ENCODE results near the gene ADH5. TPM values are rescaled to one million over a fixed set of nuclear protein-coding genes. Genes with fewer than 3 reads are reported as not detected.
"Not testable (repeated sequence)": the region's sequence is repeated elsewhere in the genome, so short reads cannot be mapped to it uniquely, and the experiment has no call there.

ADH5 gene
- 131 and 166 TPM in 2 replicates for total RNA-seq (2012; rRNA removed)

- peaks cover 20% of the 10 kb centered on the region for H3K36me3 ChIP-seq (ENCODE audit: insufficient read depth, low read length)
- H3K27me3 ChIP-seq (ENCODE audit: control insufficient read depth, insufficient read depth, low read length), result no peaks in the 10 kb centered on the region
- H3K9me3 ChIP-seq (replicated peaks; ENCODE audit: low read length), result no peaks in the 10 kb centered on the region
- H3K4me2 ChIP-seq (ENCODE audit: low read length), result peak within 1 kb of the TSS; percentile 87
- H3K4me1 ChIP-seq (ENCODE audit: control insufficient read depth, insufficient read depth, low read length), result peaks cover 14% of the 10 kb centered on the region
- peak within 1 kb of the TSS; percentile 95 for H3K4me3 ChIP-seq (ENCODE audit: low read length)
- peak within 1 kb of the TSS; percentile 93 for H3K9ac ChIP-seq (ENCODE audit: low read depth, low read length)
Measured at GRCh38 chr4:99088481-99089365, at the start of gene ADH5. Gene ADH5 (minus strand): TSS chr4:99088788. CDS start chr4:99088700, 88 bp downstream.

GRCh38 chr4:99136329-99136728 is 47.7 kb upstream of the ADH5 start:
- Histone ChIP-seq H3K9me3 (replicated peaks; ENCODE audit: low read length) (no peaks in the 10 kb centered on the region), H3K9ac (ENCODE audit: low read depth, low read length) (no peak overlapping the region), H3K27me3 (ENCODE audit: control insufficient read depth, insufficient read depth, low read length) (no peaks in the 10 kb centered on the region), H3K4me2 (ENCODE audit: low read length) (no peak overlapping the region), H3K4me1 (ENCODE audit: control insufficient read depth, insufficient read depth, low read length) (no peaks in the 10 kb centered on the region), H3K36me3 (ENCODE audit: insufficient read depth, low read length) (no peaks in the 10 kb centered on the region), H3K4me3 (ENCODE audit: low read length) (no peak overlapping the region)

DNA sequence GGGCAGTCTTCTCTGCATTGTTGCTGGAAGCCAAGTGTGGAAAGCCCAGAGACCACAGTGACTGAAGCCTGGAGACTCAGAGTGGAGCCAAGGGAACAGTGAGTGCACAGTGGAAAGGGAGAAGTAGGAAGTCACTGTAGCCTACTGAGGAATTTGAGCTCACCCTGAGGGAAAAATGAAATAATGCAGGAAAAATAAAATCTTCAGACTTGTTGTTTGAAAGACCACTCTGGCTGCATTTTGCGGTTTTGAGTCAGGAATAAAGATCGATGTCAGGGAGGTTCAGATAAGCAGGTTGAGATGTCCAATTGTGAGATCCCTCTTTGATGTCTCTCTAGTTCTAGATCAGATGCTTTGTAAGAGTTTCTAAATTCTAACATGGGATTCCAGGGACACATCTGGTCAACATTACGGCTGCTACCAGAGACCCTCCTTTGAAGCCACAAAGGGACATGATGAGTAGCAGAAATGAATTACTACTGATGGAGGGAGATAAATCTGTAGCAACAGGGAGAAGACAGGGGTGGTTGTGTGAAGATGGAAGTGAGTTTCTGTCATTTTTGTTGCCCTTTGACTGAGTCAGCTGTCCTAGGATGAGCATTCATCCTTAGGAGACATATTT is 47.1 kb upstream of the ADH5 start:
- H3K4me1 ChIP-seq (ENCODE audit: control insufficient read depth, insufficient read depth, low read length), result no peaks in the 10 kb centered on the region

DNA sequence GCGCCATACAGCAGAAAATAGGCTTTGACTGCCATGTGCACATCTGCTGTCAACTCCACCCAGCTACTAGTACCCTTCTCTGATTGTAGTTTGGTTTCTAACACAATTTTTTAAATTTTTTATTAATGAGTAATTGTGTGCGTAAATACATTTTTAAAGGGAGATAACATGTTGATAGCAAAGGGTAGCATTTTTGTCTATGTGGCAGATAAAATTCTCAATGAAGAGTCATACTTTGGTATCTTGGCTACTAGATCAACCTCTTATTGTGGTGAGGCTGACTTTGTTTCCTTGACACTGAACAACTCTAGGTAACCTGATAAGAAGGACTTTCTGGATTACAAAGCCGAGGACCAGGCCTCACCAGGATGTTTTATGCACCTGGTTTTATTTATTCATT is 46.0 kb upstream of the ADH5 start:
- no peak overlapping the region for H3K4me2 ChIP-seq (ENCODE audit: low read length)
- H3K9me3 ChIP-seq (replicated peaks; ENCODE audit: low read length), result no peaks in the 10 kb centered on the region
- H3K36me3 ChIP-seq (ENCODE audit: insufficient read depth, low read length), result no peaks in the 10 kb centered on the region
- H3K4me3 ChIP-seq (ENCODE audit: low read length), result no peak overlapping the region
- H3K4me1 ChIP-seq (ENCODE audit: control insufficient read depth, insufficient read depth, low read length), result no peaks in the 10 kb centered on the region
- H3K9ac ChIP-seq (ENCODE audit: low read depth, low read length), result no peak overlapping the region
- no peaks in the 10 kb centered on the region for H3K27me3 ChIP-seq (ENCODE audit: control insufficient read depth, insufficient read depth, low read length)

More for the DNA sequence above, 47.1 kb upstream of the ADH5 start:
- Histone ChIP-seq H3K27me3 (ENCODE audit: control insufficient read depth, insufficient read depth, low read length) (no peaks in the 10 kb centered on the region), H3K36me3 (ENCODE audit: insufficient read depth, low read length) (no peaks in the 10 kb centered on the region), H3K9ac (ENCODE audit: low read depth, low read length) (no peak overlapping the region), H3K9me3 (replicated peaks; ENCODE audit: low read length) (no peaks in the 10 kb centered on the region), H3K4me2 (ENCODE audit: low read length) (no peak overlapping the region), H3K4me3 (ENCODE audit: low read length) (no peak overlapping the region)

DNA sequence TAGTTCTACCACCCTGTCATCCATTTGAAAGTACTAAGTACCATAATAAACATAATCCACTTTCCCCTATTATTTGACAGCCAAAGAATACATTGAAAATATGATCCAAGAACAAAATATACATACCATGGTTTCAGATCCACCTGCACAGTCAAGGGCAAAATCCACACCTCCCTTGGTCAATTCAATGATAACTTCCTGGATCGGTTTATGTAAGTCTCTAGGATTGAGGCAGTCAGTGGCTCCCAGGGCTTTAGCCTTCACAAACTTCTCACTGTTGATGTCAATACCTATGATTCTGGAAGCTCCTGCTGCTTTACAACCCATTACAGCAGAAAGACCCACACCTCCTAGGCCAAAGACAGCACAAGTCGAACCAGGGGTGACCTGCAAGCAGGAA is 42.8 kb upstream of the ADH5 start:
- Histone ChIP-seq H3K4me1 (ENCODE audit: control insufficient read depth, insufficient read depth, low read length) (no peaks in the 10 kb centered on the region), H3K36me3 (ENCODE audit: insufficient read depth, low read length) (no peaks in the 10 kb centered on the region), H3K27me3 (ENCODE audit: control insufficient read depth, insufficient read depth, low read length) (no peaks in the 10 kb centered on the region), H3K9me3 (replicated peaks; ENCODE audit: low read length) (no peaks in the 10 kb centered on the region), H3K9ac (ENCODE audit: low read depth, low read length) (no peak overlapping the region), H3K4me2 (ENCODE audit: low read length) (no peak overlapping the region), H3K4me3 (ENCODE audit: low read length) (no peak overlapping the region)

DNA sequence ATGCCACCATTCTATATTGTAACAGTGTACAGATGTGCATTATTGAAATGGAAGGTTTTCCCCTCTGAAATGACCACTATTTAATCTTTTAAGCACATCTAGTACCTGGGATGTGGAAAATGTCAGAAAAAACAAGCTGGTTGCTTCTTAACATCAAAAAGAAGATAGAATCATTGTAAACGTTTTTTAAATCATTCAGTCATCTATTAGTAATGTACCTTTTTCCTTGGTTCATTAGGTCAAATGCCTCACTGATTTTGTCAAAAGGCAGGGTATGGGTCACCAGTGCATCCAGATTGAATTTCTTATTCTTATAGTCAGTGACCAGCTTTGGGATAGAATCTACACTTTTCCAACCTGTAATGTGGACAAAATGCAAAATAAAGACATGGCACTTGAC is 37.8 kb upstream of the ADH5 start:
- no peaks in the 10 kb centered on the region for H3K4me1 ChIP-seq (ENCODE audit: control insufficient read depth, insufficient read depth, low read length)
- no peak overlapping the region for H3K4me2 ChIP-seq (ENCODE audit: low read length)
- H3K9me3 ChIP-seq (replicated peaks; ENCODE audit: low read length), result no peaks in the 10 kb centered on the region
- H3K36me3 ChIP-seq (ENCODE audit: insufficient read depth, low read length), result no peaks in the 10 kb centered on the region
- H3K4me3 ChIP-seq (ENCODE audit: low read length), result no peak overlapping the region
- no peaks in the 10 kb centered on the region for H3K27me3 ChIP-seq (ENCODE audit: control insufficient read depth, insufficient read depth, low read length)
- no peak overlapping the region for H3K9ac ChIP-seq (ENCODE audit: low read depth, low read length)

- no peak overlapping the region for H3K9ac ChIP-seq (ENCODE audit: low read depth, low read length)
- no peak overlapping the region for H3K4me2 ChIP-seq (ENCODE audit: low read length)
- no peaks in the 10 kb centered on the region for H3K9me3 ChIP-seq (replicated peaks; ENCODE audit: low read length)
- no peaks in the 10 kb centered on the region for H3K36me3 ChIP-seq (ENCODE audit: insufficient read depth, low read length)
- H3K4me3 ChIP-seq (ENCODE audit: low read length), result no peak overlapping the region
- no peaks in the 10 kb centered on the region for H3K27me3 ChIP-seq (ENCODE audit: control insufficient read depth, insufficient read depth, low read length)
- no peaks in the 10 kb centered on the region for H3K4me1 ChIP-seq (ENCODE audit: control insufficient read depth, insufficient read depth, low read length)
Measured at GRCh38 chr4:99121008-99121407, 32.4 kb upstream of the ADH5 start.

DNA sequence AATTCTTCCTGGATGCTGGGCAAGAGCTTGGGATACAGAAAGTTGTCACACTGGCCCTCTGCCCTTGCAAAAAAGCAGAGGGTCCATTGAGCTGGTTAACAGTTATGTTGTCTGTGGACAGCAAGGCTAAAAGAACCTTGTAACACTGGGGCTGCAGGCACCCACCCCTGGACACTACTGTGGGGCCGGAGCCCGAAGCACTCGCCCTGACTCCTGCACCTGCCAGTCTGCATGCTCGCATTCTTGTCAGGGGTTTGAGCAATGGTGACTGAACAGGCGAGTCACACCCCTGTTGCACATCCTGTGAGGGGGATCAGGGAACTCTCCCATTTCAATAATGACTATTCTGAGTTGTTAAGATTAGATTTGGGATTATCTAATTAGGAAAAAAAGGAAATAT is 31.9 kb upstream of the ADH5 start:
- H3K36me3 ChIP-seq (ENCODE audit: insufficient read depth, low read length), result no peaks in the 10 kb centered on the region
- no peaks in the 10 kb centered on the region for H3K27me3 ChIP-seq (ENCODE audit: control insufficient read depth, insufficient read depth, low read length)
- H3K4me3 ChIP-seq (ENCODE audit: low read length), result no peak overlapping the region
- no peak overlapping the region for H3K4me2 ChIP-seq (ENCODE audit: low read length)
- H3K9me3 ChIP-seq (replicated peaks; ENCODE audit: low read length), result no peaks in the 10 kb centered on the region
- H3K4me1 ChIP-seq (ENCODE audit: control insufficient read depth, insufficient read depth, low read length), result no peaks in the 10 kb centered on the region
- H3K9ac ChIP-seq (ENCODE audit: low read depth, low read length), result no peak overlapping the region

DNA sequence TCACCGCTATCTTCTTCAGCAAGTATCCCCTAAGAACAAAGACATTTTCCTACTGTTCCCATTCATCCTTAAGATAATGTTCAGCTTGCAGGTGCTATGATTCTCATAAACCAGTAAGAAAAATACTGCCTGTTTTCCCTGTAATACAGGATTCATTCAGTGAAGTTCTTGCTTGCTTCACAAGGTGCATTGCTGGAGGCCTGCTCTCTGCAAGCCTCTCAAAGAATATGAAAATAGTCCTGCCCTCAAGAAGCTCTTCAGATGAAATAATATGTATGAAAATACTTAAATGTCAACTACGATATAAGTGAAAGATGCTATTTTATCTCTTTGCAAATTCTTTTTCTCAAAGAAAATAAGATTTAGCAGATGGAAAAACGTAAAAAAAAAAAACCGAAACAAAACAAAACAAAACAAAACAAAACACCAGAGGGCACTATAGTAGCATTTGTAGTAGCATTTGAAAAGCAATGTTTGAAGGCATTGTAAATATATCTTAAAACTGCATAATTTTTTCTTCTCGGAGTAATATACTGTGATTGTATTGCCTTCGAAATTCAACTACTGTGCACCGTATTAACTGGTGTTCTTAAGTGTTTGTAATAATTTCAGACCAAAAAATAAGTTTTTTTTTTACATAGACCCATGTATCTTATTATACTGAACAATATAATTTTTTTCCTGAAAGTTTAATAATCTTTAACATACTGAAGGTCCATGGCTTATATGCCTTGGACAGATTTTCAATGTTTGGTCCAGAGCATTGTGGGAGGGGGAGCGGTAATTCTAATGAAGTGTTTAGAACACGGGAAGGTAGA is 29.5 kb upstream of the ADH5 start:
- Histone ChIP-seq H3K9me3 (replicated peaks; ENCODE audit: low read length) (no peaks in the 10 kb centered on the region), H3K27me3 (ENCODE audit: control insufficient read depth, insufficient read depth, low read length) (no peaks in the 10 kb centered on the region), H3K9ac (ENCODE audit: low read depth, low read length) (no peak overlapping the region), H3K4me2 (ENCODE audit: low read length) (no peak overlapping the region), H3K36me3 (ENCODE audit: insufficient read depth, low read length) (no peaks in the 10 kb centered on the region), H3K4me1 (ENCODE audit: control insufficient read depth, insufficient read depth, low read length) (no peaks in the 10 kb centered on the region), H3K4me3 (ENCODE audit: low read length) (no peak overlapping the region)

DNA sequence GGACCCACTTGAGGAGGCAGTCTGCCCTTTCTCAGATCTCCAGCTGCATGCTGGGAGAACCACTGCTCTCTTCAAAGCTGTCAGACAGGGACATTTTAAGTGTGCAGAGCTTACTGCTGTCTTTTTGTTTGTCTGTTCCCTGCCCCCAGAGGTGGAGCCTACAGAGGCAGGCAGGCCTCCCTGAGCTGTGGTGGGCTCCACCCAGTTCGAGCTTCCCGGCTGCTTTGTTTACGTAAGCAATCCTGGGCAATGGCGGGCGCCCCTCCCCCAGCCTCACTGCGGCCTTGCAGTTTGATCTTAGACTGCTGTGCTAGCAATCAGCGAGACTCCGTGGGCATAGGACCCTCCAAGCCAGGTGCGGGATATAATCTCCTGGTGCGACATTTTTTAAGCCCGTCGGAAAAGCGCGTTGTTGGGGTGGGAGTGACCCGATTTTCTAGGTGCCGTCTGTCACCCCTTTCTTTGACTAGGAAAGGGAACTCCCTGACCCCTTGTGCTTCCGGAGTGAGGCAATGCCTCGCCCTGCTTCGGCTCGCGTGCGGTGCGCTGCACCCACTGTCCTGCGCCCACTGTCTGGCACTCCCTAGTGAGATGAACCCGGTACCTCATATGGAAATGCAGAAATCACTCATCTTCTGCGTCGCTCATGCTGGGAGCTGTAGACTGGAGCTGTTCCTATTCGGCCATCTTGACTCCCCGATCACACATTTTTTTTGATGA is 28.7 kb upstream of the ADH5 start:
- not testable (repeated sequence) for H3K36me3 ChIP-seq (ENCODE audit: insufficient read depth, low read length); H3K4me3 ChIP-seq (ENCODE audit: low read length); H3K27me3 ChIP-seq (ENCODE audit: control insufficient read depth, insufficient read depth, low read length); H3K4me2 ChIP-seq (ENCODE audit: low read length); H3K9me3 ChIP-seq (replicated peaks; ENCODE audit: low read length); H3K9ac ChIP-seq (ENCODE audit: low read depth, low read length); H3K4me1 ChIP-seq (ENCODE audit: control insufficient read depth, insufficient read depth, low read length)

- H3K36me3 ChIP-seq (ENCODE audit: insufficient read depth, low read length); H3K4me2 ChIP-seq (ENCODE audit: low read length); H3K4me3 ChIP-seq (ENCODE audit: low read length); H3K9ac ChIP-seq (ENCODE audit: low read depth, low read length); H3K4me1 ChIP-seq (ENCODE audit: control insufficient read depth, insufficient read depth, low read length); H3K27me3 ChIP-seq (ENCODE audit: control insufficient read depth, insufficient read depth, low read length); H3K9me3 ChIP-seq (replicated peaks; ENCODE audit: low read length): not testable (repeated sequence)
Measured at GRCh38 chr4:99109286-99109685, 20.7 kb upstream of the ADH5 start.
